Fibroblast of mammary gland (primary cell): ENCODE data around the gene AFF3.

Source experiments
- DNase-seq: peaks from one replicate; pipeline ENCODE4 v3.0.0-alpha.2; 2010; ENCODE audit warnings: low read depth
- H3K4me3 ChIP-seq: 2 replicates; pipeline ENCODE4 v1.5.1; 2011; ENCODE audit warnings: low read depth, mild to moderate bottlenecking, low read length, moderate library complexity; ENCODE audit not compliant: control insufficient read depth
- TF ChIP-seq, protein P1 (sequence below): conservative IDR thresholded peaks from 2 replicates; pipeline ENCODE4 v1.5.1; 2011; ENCODE audit warnings: low read depth, low read length, inconsistent platforms; ENCODE audit not compliant: control insufficient read depth, insufficient read depth

AFF3 gene

DNA sequence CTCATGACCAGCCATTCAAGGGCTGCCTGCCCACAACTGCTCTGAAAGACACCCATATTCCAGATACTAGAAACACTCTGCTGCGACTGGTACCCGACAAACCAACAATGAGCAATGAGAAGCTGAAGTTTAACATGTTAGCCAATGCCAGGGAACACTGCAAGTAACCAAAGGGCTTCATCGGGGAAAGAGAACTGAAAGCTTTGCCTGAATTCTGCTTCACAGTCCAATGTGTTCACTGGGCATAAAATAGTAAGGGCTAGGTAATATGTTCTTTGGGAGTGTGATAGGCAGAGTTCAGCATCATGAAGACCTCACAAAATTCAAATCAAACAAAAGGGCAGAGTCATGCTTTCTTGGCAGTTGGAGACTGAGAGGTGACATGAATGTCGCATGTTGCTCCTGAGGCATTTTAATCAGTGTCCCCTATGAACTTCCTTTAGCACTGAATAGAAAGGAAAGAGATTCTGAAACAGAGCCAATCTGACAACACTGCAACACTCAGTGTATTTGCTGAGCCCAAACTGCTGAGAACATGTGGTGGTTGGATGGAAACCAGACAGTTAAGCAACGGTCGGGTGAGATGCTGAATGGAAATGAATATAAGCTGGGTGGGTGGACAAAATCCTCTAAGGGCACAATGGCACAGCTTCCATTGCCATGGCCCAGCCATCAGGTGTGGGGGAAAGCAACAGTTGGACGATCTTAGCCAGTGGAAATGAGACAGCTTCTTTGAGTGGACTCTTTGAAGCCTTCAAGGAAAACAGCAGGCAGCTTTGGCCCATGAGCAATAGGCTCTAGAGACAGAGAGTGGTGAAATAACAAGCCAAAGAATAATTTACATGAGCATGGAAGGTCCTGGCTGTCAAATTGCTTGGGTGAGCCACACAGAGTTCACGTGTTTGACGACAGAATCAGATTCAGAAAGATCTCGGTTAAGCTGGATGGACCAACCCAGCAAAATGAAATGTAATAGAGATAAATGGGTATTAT lies 277.5 kb downstream of the AFF3 start:
- TF ChIP-seq, protein P1, sequence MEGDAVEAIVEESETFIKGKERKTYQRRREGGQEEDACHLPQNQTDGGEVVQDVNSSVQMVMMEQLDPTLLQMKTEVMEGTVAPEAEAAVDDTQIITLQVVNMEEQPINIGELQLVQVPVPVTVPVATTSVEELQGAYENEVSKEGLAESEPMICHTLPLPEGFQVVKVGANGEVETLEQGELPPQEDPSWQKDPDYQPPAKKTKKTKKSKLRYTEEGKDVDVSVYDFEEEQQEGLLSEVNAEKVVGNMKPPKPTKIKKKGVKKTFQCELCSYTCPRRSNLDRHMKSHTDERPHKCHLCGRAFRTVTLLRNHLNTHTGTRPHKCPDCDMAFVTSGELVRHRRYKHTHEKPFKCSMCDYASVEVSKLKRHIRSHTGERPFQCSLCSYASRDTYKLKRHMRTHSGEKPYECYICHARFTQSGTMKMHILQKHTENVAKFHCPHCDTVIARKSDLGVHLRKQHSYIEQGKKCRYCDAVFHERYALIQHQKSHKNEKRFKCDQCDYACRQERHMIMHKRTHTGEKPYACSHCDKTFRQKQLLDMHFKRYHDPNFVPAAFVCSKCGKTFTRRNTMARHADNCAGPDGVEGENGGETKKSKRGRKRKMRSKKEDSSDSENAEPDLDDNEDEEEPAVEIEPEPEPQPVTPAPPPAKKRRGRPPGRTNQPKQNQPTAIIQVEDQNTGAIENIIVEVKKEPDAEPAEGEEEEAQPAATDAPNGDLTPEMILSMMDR = no peak
- peak; percentile 74 for DNase-seq
- H3K4me3 ChIP-seq = no peak overlapping the region

DNA sequence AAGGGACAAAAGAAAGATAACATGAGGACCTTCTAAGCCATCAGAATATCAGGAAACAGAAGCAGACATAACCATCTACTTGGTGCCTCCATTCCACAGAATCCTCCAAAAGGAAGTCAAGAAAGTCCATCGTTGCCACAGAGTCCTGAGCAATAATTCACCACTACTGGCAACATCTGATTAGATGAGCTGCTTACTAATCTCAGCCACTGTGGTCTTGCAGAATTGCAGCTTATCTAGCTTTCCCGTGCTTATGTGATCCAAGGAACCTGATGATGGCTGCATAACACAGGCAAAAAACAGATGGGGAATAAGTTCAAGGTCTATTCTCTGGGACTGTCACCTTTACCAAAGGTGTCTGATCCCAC lies 278.5 kb downstream of the AFF3 start:
- DNase-seq = no peak
- TF ChIP-seq, protein P1 = no peak
- H3K4me3 ChIP-seq = no peak overlapping the region

DNA sequence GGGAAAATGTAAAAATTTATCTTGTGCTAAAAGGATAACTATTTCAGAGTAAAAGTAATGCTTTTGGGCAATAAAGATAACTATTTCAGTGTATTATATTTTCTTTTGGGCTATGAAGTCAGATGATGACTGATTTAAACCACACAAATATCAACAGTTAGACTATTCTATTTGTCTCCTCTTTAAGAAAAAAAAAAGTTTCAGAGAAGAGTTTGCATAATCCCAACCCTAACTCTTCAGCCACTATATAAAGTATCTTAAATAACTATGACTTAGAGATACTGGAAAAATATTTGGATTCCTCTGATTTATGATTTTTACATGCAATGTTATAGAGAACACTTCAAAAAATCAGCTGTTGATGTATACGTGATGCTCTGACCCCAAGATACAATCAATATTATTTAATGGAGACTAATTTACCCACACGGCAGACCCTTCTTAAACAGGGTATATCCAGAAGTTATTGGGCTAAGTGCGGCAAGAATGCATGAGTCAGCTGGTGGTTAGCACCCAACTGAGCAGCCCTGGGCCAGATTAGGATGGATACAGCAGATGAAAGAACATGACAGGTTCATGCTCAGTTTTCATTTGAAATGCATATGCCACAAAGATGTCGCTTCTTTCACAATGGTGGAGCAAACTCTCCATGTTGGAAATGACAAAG lies 279.0 kb downstream of the AFF3 start:
- no peak overlapping the region for H3K4me3 ChIP-seq
- DNase-seq = no peak
- TF ChIP-seq, protein P1 = no peak

DNA sequence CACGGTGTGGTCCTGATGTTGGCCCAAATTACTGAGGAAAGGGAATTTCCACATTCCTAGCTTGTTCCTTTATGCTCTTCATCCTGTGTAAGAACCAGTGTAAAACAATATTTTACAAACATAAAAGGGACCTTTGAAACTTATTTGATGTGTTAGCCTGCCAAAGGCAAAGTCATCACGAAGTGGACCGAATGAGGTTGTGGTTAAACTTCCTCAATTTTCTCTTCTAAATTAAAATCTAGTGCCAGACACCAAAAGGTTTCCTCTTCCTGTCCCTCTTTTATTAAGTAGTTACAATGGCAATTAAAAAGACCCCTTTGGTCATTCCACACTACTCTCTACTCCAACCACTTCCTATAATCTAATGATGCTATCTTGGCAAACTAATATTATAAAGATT lies 279.8 kb downstream of the AFF3 start:
- TF ChIP-seq, protein P1 = no peak
- DNase-seq = no peak
- H3K4me3 ChIP-seq = no peak overlapping the region

DNA sequence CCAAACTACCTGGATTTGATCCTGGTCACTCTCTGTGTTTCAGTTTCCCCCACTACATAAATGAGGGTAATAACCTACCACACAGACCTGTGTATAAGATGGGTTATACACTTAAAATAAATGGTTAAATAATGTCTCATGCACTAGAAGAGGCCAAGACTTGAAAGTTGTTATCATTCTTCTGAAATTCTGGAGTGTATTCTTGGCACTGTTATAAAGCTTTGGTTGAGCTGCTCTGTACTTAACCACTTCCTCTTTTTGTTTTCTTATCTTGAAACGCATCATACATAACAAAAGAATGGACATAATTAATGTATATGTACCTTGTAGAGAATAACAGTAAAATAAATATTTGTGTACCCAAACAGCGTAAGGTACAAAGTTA lies 281.0 kb downstream of the AFF3 start:
- DNase-seq = no peak
- TF ChIP-seq, protein P1 = no peak
- no peak overlapping the region for H3K4me3 ChIP-seq

DNA sequence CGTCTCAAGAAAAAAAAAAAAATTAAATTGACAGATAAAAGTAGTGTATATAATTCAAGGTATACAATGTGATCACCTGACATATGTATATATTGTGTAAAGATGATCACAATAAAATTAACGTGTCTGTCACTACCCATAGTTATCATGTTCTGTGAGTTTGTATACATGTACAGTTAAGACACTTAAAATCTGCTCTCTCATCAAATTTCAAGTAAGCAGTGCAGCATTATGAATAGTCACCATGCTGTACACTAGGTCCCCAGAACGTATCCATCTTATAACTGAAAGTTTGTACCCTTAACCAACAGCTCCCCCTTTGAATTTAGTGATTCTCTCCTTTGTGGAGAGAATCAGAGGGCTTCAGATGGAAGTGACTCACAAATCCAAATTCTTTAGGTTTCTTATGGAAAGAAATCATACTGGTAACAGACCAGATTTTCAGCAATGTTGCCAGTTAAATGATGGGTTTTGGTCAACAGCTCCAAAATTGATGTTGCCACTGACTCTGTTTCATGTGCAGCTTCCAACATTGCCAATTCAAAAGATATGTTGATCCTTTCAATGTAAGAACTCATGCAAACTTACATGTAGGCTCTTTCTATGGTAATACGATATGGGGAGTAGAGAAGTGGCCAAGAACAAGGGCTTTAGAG lies 281.5 kb downstream of the AFF3 start:
- no peak overlapping the region for H3K4me3 ChIP-seq
- TF ChIP-seq, protein P1 = no peak
- DNase-seq = peak; percentile 28
